DMS 273 treated with DMSO at 0.1 percent for 48 hours (cell line): ENCODE measurements around the gene KCNJ4.
A peak's percentile ranks its signal among the peaks of the same experiment; 100 is the strongest.
"Not testable (repeated sequence)": the region's sequence is repeated elsewhere in the genome, so short reads cannot be mapped to it uniquely, and the experiment has no call there.

Experiments
- DNase-seq: peaks from one replicate; lab custom pipeline; 2025; lab: John Stamatoyannopoulos, UW

KCNJ4 gene

GRCh38 chr22:38471237-38471636 is 16.2 kb upstream of the KCNJ4 start:
- no peak for DNase-seq

- DNase-seq = not testable (repeated sequence)
Measured at GRCh38 chr22:38470179-38470578, 15.2 kb upstream of the KCNJ4 start.

GRCh38 chr22:38469306-38469781 is 14.3 kb upstream of the KCNJ4 start:
- DNase-seq = no peak

GRCh38 chr22:38468443-38469305 is 13.7 kb upstream of the KCNJ4 start:
- no peak for DNase-seq

GRCh38 chr22:38467904-38468442 is 13.0 kb upstream of the KCNJ4 start, which contains the start of gene KDELR3:
Gene KDELR3 (plus strand): TSS chr22:38468096. CDS start chr22:38468234, 138 bp downstream.
- no peak for DNase-seq

GRCh38 chr22:38467438-38467903 is 12.5 kb upstream of the KCNJ4 start:
- no peak for DNase-seq

GRCh38 chr22:38465673-38466490 is 10.9 kb upstream of the KCNJ4 start:
- peak; percentile 69 for DNase-seq

- DNase-seq = no peak
Measured at GRCh38 chr22:38464992-38465672, 10.1 kb upstream of the KCNJ4 start.

GRCh38 chr22:38462960-38463784 is 8.2 kb upstream of the KCNJ4 start:
- DNase-seq = no peak

GRCh38 chr22:38461414-38462081 is 6.5 kb upstream of the KCNJ4 start:
- peak; percentile 39 for DNase-seq

- DNase-seq = no peak
Measured at GRCh38 chr22:38461057-38461413, 6.0 kb upstream of the KCNJ4 start.

GRCh38 chr22:38460426-38460840 is 5.4 kb upstream of the KCNJ4 start:
- no peak for DNase-seq

GRCh38 chr22:38456841-38457699 is 2.1 kb upstream of the KCNJ4 start:
- DNase-seq = no peak

GRCh38 chr22:38456272-38456835 is 1.4 kb upstream of the KCNJ4 start:
- no peak for DNase-seq

- no peak for DNase-seq
Measured at GRCh38 chr22:38455530-38456271, 702 bp upstream of the KCNJ4 start.

- DNase-seq = no peak
Measured at GRCh38 chr22:38454353-38455075, 485 bp downstream of the KCNJ4 start.

- no peak for DNase-seq
Measured at GRCh38 chr22:38453996-38454352, 1.0 kb downstream of the KCNJ4 start.
